Activated naive CD8-positive, alpha-beta T cell (primary cell): ENCODE data around the gene IGFL3.

Experiments
- H3K27ac Mint-ChIP-seq: one replicate; pipeline ENCODE4 v1.8.0; 2021; ENCODE audit warnings: mixed read lengths
- H3K27me3 Mint-ChIP-seq: one replicate; pipeline ENCODE4 v1.8.0; 2021; ENCODE audit warnings: mixed read lengths
- H3K36me3 Mint-ChIP-seq: one replicate; pipeline ENCODE4 v1.8.0; 2021; ENCODE audit warnings: mixed read lengths
- H3K4me1 Mint-ChIP-seq: one replicate; pipeline ENCODE4 v1.8.0; 2021; ENCODE audit warnings: low read depth, mixed read lengths
- H3K4me3 Mint-ChIP-seq: one replicate; pipeline ENCODE4 v1.8.0; 2021; ENCODE audit warnings: mild to moderate bottlenecking, mixed read lengths
- H3K9me3 Mint-ChIP-seq: one replicate; pipeline ENCODE4 v1.8.0; 2021; ENCODE audit warnings: low read depth, mixed read lengths

IGFL3 gene

GRCh38 chr19:46076031-46076880, 48.2 kb downstream of the IGFL3 start:
- Mint-ChIP-seq H3K27ac (no peak overlapping the region), H3K27me3 (peaks cover 66% of the 10 kb centered on the region), H3K36me3 (peaks cover 2% of the 10 kb centered on the region), H3K4me3 (no peak overlapping the region), H3K4me1 (peaks cover 9% of the 10 kb centered on the region), H3K9me3 (no peaks in the 10 kb centered on the region)

- H3K36me3 Mint-ChIP-seq, result no peaks in the 10 kb centered on the region
- H3K4me3 Mint-ChIP-seq, result no peak overlapping the region
- H3K9me3 Mint-ChIP-seq, result no peaks in the 10 kb centered on the region
- H3K27ac Mint-ChIP-seq, result no peak overlapping the region
- H3K4me1 Mint-ChIP-seq, result peaks cover 9% of the 10 kb centered on the region
- H3K27me3 Mint-ChIP-seq, result peaks cover 61% of the 10 kb centered on the region
Observed at GRCh38 chr19:46073268-46073922, 51.1 kb downstream of the IGFL3 start.
